SK-N-SH treated with all-trans-retinoic acid at 6 μM for 48 hours (cell line): ENCODE results near the gene PEMT.

ENCODE experiments used
- ARNTL ChIP-seq: fragments of 450-650 bp; formaldehyde crosslinking; IDR thresholded peaks from 2 replicates; pipeline ENCODE4 v1.5.0; 2020; ENCODE audit warnings: low read depth, mild to moderate bottlenecking, moderate library complexity, borderline replicate concordance
- RARB ChIP-seq: fragments of 250-450 bp; sonication (Bioruptor Pico); IDR thresholded peaks from 2 replicates; pipeline ENCODE4 v1.8.0; 2021; ENCODE audit warnings: mild to moderate bottlenecking, moderate library complexity
- SNAI2 ChIP-seq: fragments of 250-450 bp; sonication (Bioruptor Pico); IDR thresholded peaks from 2 replicates; pipeline ENCODE4 v1.5.0; 2020; ENCODE audit warnings: mild to moderate bottlenecking, moderate library complexity
- ZFP3 ChIP-seq: fragments of 250-450 bp; sonication (Bioruptor Pico); IDR thresholded peaks from 2 replicates; pipeline ENCODE4 v1.5.0; 2020; ENCODE audit warnings: mild to moderate bottlenecking, moderate library complexity
- ZNF565 ChIP-seq: fragments of 450-650 bp; formaldehyde crosslinking; conservative IDR thresholded peaks from 2 replicates; pipeline ENCODE4 v1.5.0; 2020; ENCODE audit warnings: low read depth, mild to moderate bottlenecking, moderate library complexity
- ZNF8 ChIP-seq: fragments of 450-650 bp; formaldehyde crosslinking; IDR thresholded peaks from 2 replicates; pipeline ENCODE4 v1.5.0; 2020; ENCODE audit warnings: mild to moderate bottlenecking, moderate library complexity
- TF ChIP-seq, protein P1 (sequence below): fragments of 250-450 bp; sonication (Bioruptor Pico); IDR thresholded peaks from 2 replicates; pipeline ENCODE4 v1.8.0; 2021; ENCODE audit warnings: low read depth, mild to moderate bottlenecking, moderate library complexity, borderline replicate concordance

DNA sequence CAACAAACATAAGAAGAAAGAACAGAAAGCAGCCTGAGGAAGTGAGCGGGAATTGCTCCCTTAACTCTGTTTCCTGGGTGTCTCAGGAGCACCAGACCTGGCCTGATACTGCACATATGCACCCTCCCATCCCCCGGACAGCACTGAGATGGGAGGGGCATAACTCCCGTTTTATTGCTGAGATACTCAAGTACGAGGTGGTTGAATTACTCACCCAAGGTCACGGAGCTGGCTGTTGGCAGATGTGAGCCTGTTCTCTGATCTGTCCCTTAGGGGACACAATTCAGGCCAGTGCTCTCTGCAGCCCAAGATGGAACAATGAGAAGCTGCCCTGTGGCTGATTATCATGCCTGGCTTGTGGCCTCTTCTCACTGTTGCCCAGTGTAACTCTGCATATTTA lies 123.8 kb downstream of the PEMT start:
- no peak for TF ChIP-seq ARNTL (CRISPR knock-in tag)
- no peak for TF ChIP-seq ZNF565 (CRISPR knock-in tag)
- no peak for TF ChIP-seq ZFP3 (CRISPR knock-in tag)
- TF ChIP-seq RARB (CRISPR knock-in tag) = no peak
- TF ChIP-seq ZNF8 (CRISPR knock-in tag) = no peak
- TF ChIP-seq SNAI2 = no peak
- TF ChIP-seq, protein P1, sequence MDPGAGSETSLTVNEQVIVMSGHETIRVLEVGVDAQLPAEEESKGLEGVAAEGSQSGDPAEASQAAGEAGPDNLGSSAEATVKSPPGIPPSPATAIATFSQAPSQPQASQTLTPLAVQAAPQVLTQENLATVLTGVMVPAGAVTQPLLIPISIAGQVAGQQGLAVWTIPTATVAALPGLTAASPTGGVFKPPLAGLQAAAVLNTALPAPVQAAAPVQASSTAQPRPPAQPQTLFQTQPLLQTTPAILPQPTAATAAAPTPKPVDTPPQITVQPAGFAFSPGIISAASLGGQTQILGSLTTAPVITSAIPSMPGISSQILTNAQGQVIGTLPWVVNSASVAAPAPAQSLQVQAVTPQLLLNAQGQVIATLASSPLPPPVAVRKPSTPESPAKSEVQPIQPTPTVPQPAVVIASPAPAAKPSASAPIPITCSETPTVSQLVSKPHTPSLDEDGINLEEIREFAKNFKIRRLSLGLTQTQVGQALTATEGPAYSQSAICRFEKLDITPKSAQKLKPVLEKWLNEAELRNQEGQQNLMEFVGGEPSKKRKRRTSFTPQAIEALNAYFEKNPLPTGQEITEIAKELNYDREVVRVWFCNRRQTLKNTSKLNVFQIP (CRISPR knock-in tag) = no peak
